K562 (cell line): ENCODE measurements around the gene PKP1.

ENCODE experiments used
- E2F6 ChIP-seq, 2 experiments: IDR thresholded peaks; 2 replicates each; pipeline ENCODE4 v1.6.1; 2011; ENCODE audit warnings: borderline replicate concordance in 1 of 2, control low read depth in 1 of 2, low read depth in 1 of 2, low read length in 1 of 2, mild to moderate bottlenecking in 1 of 2, mixed read lengths in 1 of 2, moderate library complexity in 1 of 2; ENCODE audit not compliant: insufficient read depth in 1 of 2, insufficient read length in 1 of 2, poor library complexity in 1 of 2, severe bottlenecking in 1 of 2; ENCODE audit errors: extremely low read depth in 1 of 2
- HMGN3 ChIP-seq: IDR thresholded peaks from 2 replicates; pipeline ENCODE4 v1.6.1; 2011; ENCODE audit warnings: borderline replicate concordance, low read depth, mild to moderate bottlenecking, mixed read lengths, low read length; ENCODE audit not compliant: insufficient read length; ENCODE audit errors: extremely low read depth
- MXI1 ChIP-seq: IDR thresholded peaks from 2 replicates; pipeline ENCODE4 v1.6.1; 2011; ENCODE audit warnings: low read depth, mild to moderate bottlenecking, improper control_type of control experiment, low read length
- PHF8 ChIP-seq: fragments of 200-600 bp; sonication (generic); IDR thresholded peaks from 2 replicates; pipeline ENCODE4 v1.6.1; 2012; ENCODE audit warnings: mixed run types, mild to moderate bottlenecking, inconsistent platforms, low read length, moderate library complexity, borderline replicate concordance
- RAD21 ChIP-seq, 2 experiments: fragments of 250-450 bp in 1 of 2; fragments of 450-650 bp in 1 of 2; sonication (Bioruptor Pico) in 1 of 2; formaldehyde crosslinking in 1 of 2; IDR thresholded peaks in 1 of 2; conservative IDR thresholded peaks in 1 of 2; 2 replicates each; pipeline versions ENCODE4 v1.4.0 to v1.8.0; 2020 to 2022; ENCODE audit warnings: mild to moderate bottlenecking in 2 of 2, moderate library complexity in 1 of 2
- SMAD3 ChIP-seq: fragments of 450-650 bp; formaldehyde crosslinking; conservative IDR thresholded peaks from 2 replicates; pipeline ENCODE4 v1.4.0; 2020; ENCODE audit warnings: mild to moderate bottlenecking
- SMARCE1 ChIP-seq: fragments of 450-650 bp; IDR thresholded peaks from 2 replicates; pipeline ENCODE4 v1.7.1; 2016; ENCODE audit warnings: mild to moderate bottlenecking
- U2AF1 ChIP-seq: fragments of 200-400 bp; formaldehyde crosslinking; optimal IDR thresholded peaks from 2 replicates; pipeline ENCODE3; 2017; ENCODE audit warnings: mild to moderate bottlenecking, low read depth, low read length, moderate library complexity

- no peak for TF ChIP-seq MXI1
- TF ChIP-seq PHF8 = no peak
- no peak for TF ChIP-seq RAD21 (CRISPR knock-in tag; conservative IDR thresholded peaks at IDR 0.05 in 1 of 2, IDR thresholded peaks at IDR 0.05 in 1 of 2)
- no peak for TF ChIP-seq U2AF1
- no peak for TF ChIP-seq SMARCE1
- no peak for TF ChIP-seq E2F6 (IDR thresholded peaks at IDR 0.05; ENCODE audit: borderline replicate concordance in 1 of 2, extremely low read depth in 1 of 2, insufficient read depth in 1 of 2, insufficient read length in 1 of 2, low read depth in 1 of 2, low read length in 1 of 2, poor library complexity in 1 of 2, severe bottlenecking in 1 of 2)
- no peak for TF ChIP-seq SMAD3
- TF ChIP-seq HMGN3 = no peak
Measured at GRCh38 chr1:201270616-201271390, 12.5 kb upstream of the PKP1 start.
